SK-N-SH treated with all-trans-retinoic acid at 6 μM for 48 hours (cell line): ENCODE measurements around the gene EHD4.
A peak's percentile ranks its signal among the peaks of the same experiment; 100 is the strongest.

Experiments used
- ATAC-seq: fragments of 200-7000 bp; cut with Tn5 transposase; 3 replicates; pipeline ENCODE4 v1.9.1; 2020; ENCODE audit warnings: mild to moderate bottlenecking, moderate library complexity
- BACH2 ChIP-seq: fragments of 250-450 bp; sonication (Bioruptor Pico); IDR thresholded peaks from 2 replicates; pipeline ENCODE4 v1.9.0; 2021; ENCODE audit warnings: mild to moderate bottlenecking, borderline replicate concordance
- CREB5 ChIP-seq: fragments of 250-450 bp; sonication (Bioruptor Pico); IDR thresholded peaks from 2 replicates; pipeline ENCODE4 v1.5.1; 2020; ENCODE audit warnings: low read depth, mild to moderate bottlenecking, moderate library complexity
- CSDC2 ChIP-seq: fragments of 250-450 bp; sonication (Bioruptor Pico); IDR thresholded peaks from 2 replicates; pipeline ENCODE4 v1.5.0; 2020; ENCODE audit warnings: mild to moderate bottlenecking, moderate library complexity
- CSRNP3 ChIP-seq: fragments of 250-450 bp; sonication (Bioruptor Pico); IDR thresholded peaks from 2 replicates; pipeline ENCODE4 v1.5.1; 2021; ENCODE audit warnings: mild to moderate bottlenecking, moderate library complexity
- ESRRG ChIP-seq: fragments of 250-450 bp; sonication (Bioruptor Pico); IDR thresholded peaks from 2 replicates; pipeline ENCODE4 v1.6.1; 2021; ENCODE audit warnings: mild to moderate bottlenecking
- GLIS3 ChIP-seq: fragments of 250-450 bp; sonication (Bioruptor Pico); IDR thresholded peaks from 2 replicates; pipeline ENCODE4 v1.5.0; 2020; ENCODE audit warnings: mild to moderate bottlenecking, moderate library complexity
- ISL1 ChIP-seq: fragments of 250-450 bp; sonication (Bioruptor Pico); IDR thresholded peaks from 2 replicates; pipeline ENCODE4 v2.1.2; 2022; ENCODE audit warnings: mild to moderate bottlenecking, moderate library complexity
- OSR1 ChIP-seq: fragments of 250-450 bp; sonication (Bioruptor Pico); IDR thresholded peaks from 2 replicates; pipeline ENCODE4 v1.8.0; 2022; ENCODE audit warnings: moderate library complexity, mild to moderate bottlenecking, inconsistent platforms
- PATZ1 ChIP-seq: fragments of 250-450 bp; sonication (Bioruptor Pico); IDR thresholded peaks from 2 replicates; pipeline ENCODE4 v1.8.0; 2020; ENCODE audit warnings: mild to moderate bottlenecking, moderate library complexity, borderline replicate concordance
- POU6F1 ChIP-seq: fragments of 250-450 bp; sonication (Bioruptor Pico); IDR thresholded peaks from 2 replicates; pipeline ENCODE4 v1.8.0; 2021; ENCODE audit warnings: low read depth, mild to moderate bottlenecking, moderate library complexity, borderline replicate concordance
- PPARA ChIP-seq: fragments of 250-450 bp; sonication (Bioruptor Pico); IDR thresholded peaks from 2 replicates; pipeline ENCODE4 v1.5.0; 2020; ENCODE audit warnings: mild to moderate bottlenecking, borderline replicate concordance
- SNAI2 ChIP-seq: fragments of 250-450 bp; sonication (Bioruptor Pico); IDR thresholded peaks from 2 replicates; pipeline ENCODE4 v1.5.0; 2020; ENCODE audit warnings: mild to moderate bottlenecking, moderate library complexity
- TOX ChIP-seq: fragments of 250-450 bp; sonication (Bioruptor Pico); IDR thresholded peaks from 2 replicates; pipeline ENCODE4 v1.8.0; 2021; ENCODE audit warnings: mild to moderate bottlenecking, moderate library complexity, borderline replicate concordance
- TSHZ2 ChIP-seq: fragments of 250-450 bp; sonication (Bioruptor Pico); IDR thresholded peaks from 2 replicates; pipeline ENCODE4 v1.5.0; 2020; ENCODE audit warnings: mild to moderate bottlenecking, moderate library complexity
- ZC3H10 ChIP-seq: fragments of 250-450 bp; sonication (Bioruptor Pico); IDR thresholded peaks from 2 replicates; pipeline ENCODE4 v1.5.1; 2021; ENCODE audit warnings: mild to moderate bottlenecking, moderate library complexity
- ZFP3 ChIP-seq: fragments of 250-450 bp; sonication (Bioruptor Pico); IDR thresholded peaks from 2 replicates; pipeline ENCODE4 v1.5.0; 2020; ENCODE audit warnings: mild to moderate bottlenecking, moderate library complexity
- ZNF565 ChIP-seq: fragments of 450-650 bp; formaldehyde crosslinking; conservative IDR thresholded peaks from 2 replicates; pipeline ENCODE4 v1.5.0; 2020; ENCODE audit warnings: low read depth, mild to moderate bottlenecking, moderate library complexity
- ZNF70 ChIP-seq: fragments of 450-650 bp; formaldehyde crosslinking; IDR thresholded peaks from 2 replicates; pipeline ENCODE4 v1.5.0; 2020; ENCODE audit warnings: mild to moderate bottlenecking, moderate library complexity
- ZNF8 ChIP-seq: fragments of 450-650 bp; formaldehyde crosslinking; IDR thresholded peaks from 2 replicates; pipeline ENCODE4 v1.5.0; 2020; ENCODE audit warnings: mild to moderate bottlenecking, moderate library complexity

EHD4 gene

GRCh38 chr15:41965441-41966413, 6.6 kb downstream of the EHD4 start:
- peak; percentile 28; the same call in 1 of the 3 replicates for ATAC-seq
- TF ChIP-seq CSDC2 (no peak), ZFP3 (CRISPR knock-in tag) (no peak), ZNF70 (no peak), POU6F1 (CRISPR knock-in tag) (no peak), TSHZ2 (CRISPR knock-in tag) (no peak), ESRRG (CRISPR knock-in tag) (no peak), ZNF8 (CRISPR knock-in tag) (no peak), ZC3H10 (no peak), ISL1 (CRISPR knock-in tag) (no peak), TOX (no peak), CREB5 (CRISPR knock-in tag) (no peak), BACH2 (CRISPR knock-in tag) (no peak), ZNF565 (CRISPR knock-in tag) (no peak), SNAI2 (CRISPR knock-in tag) (no peak), CSRNP3 (no peak), PATZ1 (CRISPR knock-in tag) (no peak), GLIS3 (no peak), OSR1 (CRISPR knock-in tag) (no peak), PPARA (no peak)

GRCh38 chr15:41961595-41962202, 10.7 kb downstream of the EHD4 start:
- no peak; the same call in 1 of the 3 replicates for ATAC-seq
- TF ChIP-seq ISL1 (CRISPR knock-in tag) = peak; percentile 79
- no peak for TF ChIP-seq CSRNP3
- no peak for TF ChIP-seq POU6F1 (CRISPR knock-in tag)
